GM19463 (cell line): Measurements from ENCODE around the gene OSBPL8.
"Not testable (repeated sequence)": the region's sequence is repeated elsewhere in the genome, so short reads cannot be mapped to it uniquely, and the experiment has no call there.

Experiments
- ATAC-seq: cut with Tn5 transposase; IDR thresholded peaks from one replicate; pipeline ENCODE4 v1.9.1; 2021; ENCODE audit warnings: mild to moderate bottlenecking, moderate library complexity; ENCODE audit not compliant: unreplicated experiment

Gene OSBPL8

DNA sequence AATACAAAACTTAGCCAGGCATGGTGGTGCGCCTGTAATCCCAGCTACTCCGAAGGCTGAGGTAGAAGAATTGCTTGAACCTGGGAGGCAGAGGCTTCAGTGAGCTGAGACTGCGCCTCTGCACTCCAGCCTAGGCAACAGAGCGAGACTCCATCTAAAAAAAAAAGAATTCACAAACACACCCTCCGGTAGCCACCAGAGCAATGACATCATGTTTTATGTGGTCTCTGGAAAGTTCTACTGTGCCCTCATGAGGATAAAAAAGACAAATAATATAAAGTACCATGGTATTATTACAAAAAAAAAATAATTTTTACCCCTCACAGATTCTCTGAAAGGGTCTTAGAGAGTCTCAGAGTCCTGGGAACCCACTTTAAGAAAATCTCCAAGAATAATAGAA, 81.5 kb downstream of the OSBPL8 start:
- ATAC-seq: no peak

DNA sequence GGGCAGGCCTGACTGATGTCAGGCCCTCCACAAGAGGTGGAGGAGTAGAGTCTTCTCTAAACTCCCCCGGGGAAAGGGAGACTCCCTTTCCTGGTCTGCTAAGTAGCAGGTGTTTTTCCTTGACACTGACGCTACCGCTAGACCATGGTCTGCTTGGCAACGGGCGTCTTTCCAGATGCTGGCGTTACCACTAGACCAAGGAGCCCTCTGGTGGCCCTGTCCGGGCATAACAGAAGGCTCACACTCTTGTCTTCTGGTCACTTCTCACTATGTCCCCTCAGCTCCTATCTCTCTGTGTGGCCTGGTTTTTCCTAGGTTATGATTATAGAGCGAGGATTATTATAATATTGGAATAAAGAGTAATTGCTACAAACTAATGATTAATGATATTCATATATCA, 86.7 kb downstream of the OSBPL8 start:
- ATAC-seq: not testable (repeated sequence)

DNA sequence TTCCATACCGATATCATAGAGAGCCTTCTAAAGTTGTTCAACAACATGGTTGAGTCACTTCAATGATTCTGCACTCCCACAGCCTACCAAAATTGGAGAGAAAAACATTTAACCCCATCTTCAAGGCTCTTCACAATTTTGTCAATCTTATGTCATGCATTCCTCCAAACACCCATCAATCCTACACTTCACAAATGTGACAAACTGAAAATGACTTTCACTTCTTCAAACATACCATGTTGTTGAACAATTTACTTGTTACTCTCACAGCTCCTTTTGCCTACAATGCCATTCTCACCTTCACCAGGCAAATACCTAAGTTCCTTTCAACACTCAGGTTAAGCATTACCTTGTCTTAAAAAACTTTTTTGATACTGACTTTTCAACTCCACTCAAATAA, 88.0 kb downstream of the OSBPL8 start:
- no peak for ATAC-seq

DNA sequence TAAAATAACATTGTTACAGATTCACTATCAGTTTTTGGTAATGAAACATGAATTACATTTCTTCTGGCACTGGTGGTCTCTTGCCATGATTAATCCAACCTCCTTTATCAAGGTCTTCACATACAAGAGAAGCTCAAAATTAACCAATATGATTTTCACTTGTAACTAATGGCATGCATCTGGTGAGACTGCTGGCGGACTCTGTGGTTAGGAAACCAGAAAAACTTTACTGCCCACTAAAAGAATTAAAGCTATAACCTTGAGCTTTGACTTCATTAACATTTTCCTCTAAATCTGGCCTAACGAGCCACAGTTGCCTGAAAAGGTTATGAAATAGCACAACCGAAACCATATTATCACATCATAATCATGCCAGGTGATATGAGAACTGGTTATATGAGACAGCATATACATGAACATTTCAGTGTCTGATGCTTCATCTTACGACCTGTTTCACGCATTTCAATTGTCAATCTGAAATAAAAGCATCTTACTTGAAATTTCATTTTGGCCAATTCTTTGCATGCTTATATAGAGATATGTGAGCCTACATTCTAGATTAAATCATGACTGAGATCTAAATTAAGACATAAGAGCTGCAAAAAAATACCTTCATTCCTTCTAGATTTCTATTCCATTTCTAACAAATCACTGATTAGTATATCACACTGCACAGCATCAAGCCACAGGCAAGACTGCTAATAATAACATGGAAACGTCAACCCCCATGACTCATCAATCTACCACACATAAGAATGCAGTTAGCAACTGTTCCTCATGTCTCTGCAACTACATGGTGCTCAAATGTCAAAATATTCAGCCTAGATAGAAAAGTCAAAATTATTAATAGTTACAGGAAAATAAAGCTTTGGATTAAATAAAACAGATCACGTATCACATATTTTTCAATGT, 89.3 kb downstream of the OSBPL8 start:
- ATAC-seq: peak; percentile 80

DNA sequence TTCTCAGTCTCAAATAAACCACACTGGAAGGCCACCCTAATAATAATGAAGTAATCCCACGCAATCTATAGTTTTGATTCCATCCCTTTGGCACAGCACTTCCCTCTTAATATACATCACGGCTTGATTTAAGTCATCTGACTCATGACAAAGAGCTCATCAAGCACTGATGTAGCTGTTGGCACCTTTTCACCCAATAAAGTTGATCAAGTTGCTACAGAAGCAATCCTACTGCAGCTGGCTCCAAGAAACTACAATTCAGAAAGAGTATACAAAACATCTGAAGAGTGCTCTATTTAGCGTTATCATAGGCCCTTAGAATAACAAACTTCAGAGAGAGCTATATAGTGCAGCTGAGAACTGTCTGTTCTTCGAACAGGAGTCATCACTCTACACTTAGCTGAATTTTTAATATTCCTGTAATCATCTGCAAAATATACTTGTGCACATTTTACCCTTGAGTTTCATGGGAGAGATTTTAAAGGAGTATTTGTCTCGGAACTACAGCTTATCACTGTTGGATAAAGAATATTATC, 94.9 kb downstream of the OSBPL8 start:
- ATAC-seq: no peak

DNA sequence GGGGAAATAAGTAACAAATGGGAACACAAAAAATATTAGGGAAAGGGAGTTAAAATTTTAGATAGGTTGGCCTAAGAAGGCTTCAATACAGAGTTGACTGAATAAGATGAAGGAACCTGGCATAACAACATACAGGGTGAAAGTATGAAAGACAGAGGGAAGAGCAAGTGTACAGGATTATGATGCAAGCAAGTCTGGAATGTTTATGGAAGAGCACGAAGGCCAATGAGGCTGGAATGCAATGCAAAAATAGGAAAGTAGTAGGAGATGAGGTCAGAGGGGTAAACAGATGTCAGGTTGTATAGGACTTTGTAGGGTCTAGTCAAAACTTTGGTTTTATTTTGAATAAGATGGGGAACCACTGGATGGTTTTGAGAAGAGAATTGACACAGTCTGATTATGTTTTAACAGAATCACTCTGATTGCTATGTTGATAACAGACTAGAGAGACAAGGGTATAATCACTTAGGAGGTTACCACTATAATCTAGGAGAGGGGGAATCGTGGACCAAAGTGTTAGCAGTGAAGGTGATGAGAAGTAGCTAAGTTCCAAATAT, 96.8 kb downstream of the OSBPL8 start:
- no peak for ATAC-seq

DNA sequence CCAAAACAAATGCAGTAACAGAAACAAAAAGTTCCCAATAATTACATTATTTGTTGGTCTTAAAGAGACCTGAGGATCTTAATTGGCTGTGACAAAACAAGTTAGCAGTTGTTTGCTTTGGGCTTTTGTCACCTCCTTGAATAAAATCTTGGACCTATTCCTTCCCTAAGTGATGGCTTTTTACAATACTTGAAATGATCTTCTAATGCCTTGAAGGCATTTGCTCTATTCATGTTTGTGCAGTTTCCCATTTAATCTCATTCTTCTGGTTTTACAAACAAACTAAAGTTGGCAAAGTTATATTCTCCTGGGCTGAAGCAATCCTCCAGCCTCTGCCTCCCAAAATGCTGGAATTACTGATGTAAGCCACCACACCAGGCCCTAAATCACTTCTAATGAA, 98.8 kb downstream of the OSBPL8 start:
- no peak for ATAC-seq

DNA sequence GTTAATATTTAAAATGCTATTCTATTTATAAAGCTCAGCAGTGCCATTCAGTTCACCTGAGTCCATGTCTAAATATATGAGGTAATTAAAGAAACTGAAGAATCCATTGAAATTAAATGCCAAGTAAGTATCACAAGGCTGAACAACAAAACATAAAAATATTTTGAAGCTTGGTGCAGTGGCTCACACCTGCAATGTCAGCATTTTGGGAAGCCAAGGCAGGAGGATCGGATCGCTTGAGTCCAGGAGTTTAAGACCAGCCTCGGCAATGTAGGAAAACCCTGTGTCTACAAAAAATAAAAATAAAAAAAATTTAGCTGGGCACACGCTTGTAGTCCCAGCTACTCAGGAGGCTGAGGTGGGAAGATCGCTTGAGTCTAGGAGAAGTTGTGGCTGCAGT, 101.8 kb downstream of the OSBPL8 start:
- no peak for ATAC-seq

DNA sequence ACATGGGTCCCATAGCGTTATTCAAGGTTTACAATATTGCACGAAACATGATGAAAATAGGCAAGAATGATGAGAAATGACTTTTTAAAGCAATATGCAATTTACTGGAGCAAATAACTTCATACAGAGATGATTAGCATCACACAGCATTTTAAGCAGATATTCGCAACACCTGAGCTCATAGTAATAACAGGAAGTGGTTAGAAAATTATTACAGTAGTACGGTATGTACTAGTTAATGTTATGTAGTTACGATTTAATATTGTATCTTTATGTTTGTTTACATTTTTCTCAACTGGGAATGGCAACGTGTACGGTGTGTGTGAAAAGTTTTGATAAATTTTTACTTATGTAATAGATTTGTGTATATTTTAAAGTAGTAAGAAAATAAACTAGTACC, 102.6 kb downstream of the OSBPL8 start:
- no peak for ATAC-seq

DNA sequence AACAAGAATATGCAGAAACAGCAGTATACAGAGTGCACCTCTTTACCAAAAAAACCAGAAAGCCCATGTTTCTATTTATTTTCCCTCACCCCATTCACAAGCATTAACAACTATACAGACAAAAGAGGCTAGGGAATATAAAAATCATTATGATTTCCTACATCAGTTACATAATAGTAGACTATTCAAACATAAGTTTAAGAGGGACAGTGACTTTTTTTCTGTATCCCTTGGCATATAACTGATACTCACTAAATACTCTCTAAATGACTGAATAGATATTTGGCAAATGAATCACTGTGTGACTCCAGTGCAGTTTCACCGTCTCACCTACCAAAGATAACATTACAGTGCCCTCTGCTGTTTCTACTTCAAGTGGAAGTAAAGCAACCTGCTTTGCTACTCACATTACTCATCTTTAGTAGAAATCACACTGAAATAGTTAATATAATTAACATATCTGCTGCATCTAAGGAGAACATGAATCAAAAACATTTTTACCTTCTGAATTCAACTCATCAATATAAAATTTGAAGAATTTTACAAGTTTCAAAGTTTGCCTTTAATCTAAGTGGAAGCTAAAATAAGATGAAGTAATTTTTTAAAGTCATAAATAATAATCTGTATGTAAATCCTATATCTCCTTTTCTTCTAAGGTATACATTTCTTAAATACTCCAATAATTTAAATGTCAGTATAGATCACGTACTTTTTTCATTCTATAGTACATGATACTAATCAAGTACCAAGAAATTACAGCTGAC, 103.8 kb downstream of the OSBPL8 start:
- ATAC-seq: peak; percentile 98

DNA sequence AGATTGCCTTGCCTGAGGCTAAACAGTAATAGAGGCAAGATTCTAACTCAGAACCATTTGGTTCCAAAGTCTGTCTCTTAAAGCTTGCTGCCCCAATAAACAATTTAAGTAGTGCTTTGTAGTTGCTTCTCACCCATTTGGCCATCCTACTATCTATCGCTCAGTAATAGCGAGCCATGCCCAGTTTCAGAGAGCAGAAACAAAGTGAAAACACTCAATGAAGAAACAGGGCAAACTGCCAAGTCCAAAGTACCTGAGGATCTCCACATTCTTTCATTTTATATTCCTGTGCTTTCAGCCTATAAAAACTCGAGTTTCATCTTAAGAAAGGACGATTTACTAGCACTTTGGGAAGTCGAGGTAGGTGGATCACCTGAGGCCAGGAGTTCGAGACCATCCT, 108.0 kb downstream of the OSBPL8 start:
- ATAC-seq: no peak

DNA sequence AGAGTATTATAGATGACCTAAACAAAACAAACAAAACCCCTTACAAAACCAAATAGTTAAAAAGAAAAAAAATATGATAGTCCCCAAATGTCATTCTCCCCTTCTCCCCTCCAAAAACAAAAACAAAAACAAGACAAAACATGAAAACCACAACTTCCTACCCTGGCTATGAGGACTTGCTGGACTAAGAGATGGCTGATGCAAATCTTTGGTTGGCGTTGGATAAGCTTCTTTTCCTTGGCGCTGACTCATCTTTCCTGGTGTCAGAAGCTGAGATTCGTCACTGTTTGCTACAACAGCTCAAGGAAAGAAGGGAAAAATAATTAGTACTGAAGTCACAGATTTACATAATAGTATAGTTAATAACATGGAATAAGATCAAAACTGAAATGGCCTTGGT, 108.9 kb downstream of the OSBPL8 start:
- no peak for ATAC-seq

DNA sequence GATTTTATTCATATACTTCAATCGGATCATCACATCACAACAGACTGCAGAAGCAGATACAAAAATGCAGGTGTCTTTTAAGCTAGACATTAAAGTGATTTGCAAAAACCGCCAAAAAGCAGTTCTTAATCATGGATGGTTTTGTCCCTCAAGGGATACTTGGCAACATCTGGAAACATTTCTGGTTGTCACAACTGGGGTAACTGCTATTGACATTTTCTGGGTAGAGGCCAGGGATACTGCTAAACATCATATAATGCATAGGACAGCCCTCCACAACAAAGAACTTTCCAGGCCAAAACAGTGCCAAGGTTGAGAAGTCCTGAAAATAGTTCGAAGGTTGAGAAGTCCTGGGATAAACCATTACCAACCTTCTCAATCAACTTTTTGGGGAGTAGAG, 109.6 kb downstream of the OSBPL8 start:
- ATAC-seq: no peak

DNA sequence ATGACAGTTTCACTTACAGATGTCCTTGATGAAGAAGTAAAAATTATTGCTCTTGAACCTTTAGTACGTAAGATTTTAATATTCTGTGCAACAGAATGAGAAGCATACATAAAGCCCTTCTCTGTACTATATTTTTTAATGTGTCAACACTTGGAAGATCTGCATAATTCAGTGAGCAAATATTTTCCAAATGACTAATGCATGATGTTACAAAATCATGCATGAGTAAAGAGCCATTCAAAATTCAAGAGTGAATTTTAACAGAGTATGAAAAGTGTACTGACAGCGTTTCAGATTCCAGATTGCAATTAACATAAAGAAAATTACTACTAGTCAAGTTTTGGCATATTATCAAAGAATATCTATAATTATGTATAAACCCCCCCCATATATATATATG, 110.0 kb downstream of the OSBPL8 start:
- ATAC-seq: no peak

DNA sequence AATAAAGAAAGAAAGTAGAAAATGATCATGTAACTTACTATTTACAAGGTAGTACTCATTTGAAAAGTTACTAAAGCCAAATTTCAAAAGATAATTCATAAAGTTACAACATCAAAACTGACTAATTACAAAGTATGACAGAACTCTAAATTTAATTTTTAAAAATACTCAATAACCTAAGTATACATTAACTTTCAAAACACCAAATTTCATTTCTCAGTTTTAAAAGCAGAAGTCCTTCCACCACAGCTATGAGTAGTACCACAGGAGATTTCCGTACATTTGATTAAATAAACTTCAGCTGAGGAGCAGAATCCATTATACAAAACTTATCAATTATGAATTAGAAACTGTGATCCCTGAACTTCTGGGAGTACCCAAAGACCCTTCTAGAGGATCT, 110.6 kb downstream of the OSBPL8 start:
- no peak for ATAC-seq

DNA sequence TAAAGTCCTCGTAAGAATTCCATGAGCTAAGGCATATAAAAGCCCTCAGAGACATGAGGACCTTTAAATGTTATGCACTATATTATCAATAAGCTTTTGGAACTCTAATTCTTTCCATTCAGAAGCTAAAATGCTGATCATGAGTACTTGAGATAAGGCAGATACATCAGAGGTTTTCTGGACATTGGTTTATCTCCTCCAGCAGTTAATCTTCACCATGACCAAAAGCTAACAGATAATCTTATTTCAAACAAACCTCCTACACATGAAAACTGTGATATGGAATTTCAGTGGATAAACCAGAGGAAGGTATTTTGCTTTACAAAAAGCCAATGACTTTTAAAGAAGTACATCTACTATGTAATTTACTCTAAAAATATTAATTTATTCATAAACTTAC, 113.5 kb downstream of the OSBPL8 start:
- ATAC-seq: no peak

DNA sequence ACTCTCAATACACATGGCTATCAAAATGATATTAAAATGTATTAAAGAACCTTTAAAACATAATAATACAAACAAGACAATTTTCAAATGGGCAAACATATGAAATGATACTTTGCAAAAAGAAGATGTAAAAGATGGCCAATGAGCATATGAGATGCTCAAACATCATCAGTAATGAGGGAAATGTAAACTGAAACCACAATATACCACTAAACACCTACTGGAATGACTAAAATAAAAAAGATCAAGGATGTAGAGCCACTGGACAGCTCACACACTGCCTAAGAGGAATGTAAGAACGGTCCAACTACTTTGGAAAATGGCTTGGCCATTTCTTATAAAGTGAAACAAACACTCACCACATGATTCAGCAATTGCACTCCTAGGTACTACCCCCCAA, 114.1 kb downstream of the OSBPL8 start:
- ATAC-seq: no peak

DNA sequence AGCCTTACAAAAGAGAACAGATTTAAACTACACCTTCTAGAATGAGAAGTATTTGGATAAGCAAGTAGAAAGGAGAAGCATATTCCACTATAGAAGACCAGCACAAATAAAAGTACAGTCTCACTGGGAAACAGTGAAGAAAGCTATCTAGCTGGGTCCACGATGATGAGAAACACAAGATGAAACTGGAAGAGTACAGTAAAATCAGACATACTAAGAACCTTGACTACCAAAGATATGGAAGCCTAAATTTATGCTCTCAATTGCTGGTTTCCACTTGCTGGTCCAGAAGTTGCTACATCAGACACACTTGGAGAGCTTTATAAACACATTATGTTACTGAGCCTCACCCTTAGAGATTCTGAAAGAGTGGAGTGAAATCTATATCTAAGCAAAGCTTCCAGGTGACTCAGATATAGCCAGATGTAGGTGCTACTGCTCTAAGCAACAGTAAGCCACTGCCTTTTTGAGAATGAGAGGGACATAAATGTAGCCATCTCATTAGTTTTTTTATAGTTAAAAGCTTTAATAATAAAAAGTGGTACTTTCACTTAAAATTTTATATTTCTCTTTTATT, 115.1 kb downstream of the OSBPL8 start:
- no peak for ATAC-seq

DNA sequence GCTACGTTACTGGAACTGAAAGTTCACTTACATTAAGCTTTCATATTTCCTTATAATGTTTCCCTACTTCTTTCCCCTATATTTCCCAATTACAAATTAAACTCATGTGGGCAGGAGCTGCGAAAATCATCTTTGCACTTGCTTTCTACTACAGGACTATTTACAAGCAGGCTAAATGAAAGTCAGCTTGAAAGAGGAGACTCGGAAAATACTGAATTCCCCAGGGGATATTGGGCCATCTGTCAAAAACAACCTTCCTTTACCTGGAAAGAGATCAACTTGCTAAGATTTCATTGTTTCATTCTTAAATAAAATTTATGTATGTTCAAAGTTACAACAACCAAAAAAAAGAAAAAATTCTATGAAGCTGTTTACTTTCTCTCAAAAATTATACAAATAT, 118.6 kb downstream of the OSBPL8 start:
- no peak for ATAC-seq

DNA sequence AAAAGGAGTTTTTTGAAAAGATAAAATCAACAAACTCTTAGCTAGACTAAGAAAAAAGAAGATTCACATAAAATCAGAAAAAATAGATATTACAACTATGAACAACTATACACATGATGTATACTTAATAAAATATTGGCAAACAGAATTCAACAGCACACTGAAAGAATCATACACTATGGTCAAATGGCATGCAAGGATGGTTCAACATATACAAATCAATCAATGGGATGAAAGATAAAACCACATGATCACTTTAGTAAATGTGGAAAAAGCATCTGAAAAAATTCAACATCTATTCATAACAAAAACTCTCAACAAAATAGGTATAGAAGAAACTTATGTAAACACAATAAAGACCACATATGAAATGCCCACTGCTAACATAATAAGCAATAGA, 126.8 kb downstream of the OSBPL8 start:
- ATAC-seq: no peak

DNA sequence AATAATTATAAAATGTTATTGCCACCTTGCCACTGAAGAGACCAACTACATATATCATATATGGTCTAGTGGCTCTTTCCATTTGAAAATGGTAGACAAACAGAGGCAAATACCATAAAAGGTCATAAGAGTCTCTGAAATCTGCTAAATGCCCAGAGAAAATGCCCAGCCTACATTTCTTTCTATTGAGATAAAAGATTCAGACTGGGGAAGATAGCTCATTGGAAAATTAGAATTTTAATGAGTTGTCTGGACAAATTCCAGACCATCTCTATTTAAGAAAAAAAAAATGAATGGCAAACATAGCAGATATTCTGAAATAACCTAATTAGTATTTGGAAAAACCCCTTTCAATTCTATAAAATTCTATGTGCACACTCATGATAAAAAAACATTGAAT, 131.5 kb downstream of the OSBPL8 start:
- no peak for ATAC-seq
